ENCODE results near the gene SSR2. TPM values are rescaled to one million over a fixed set of nuclear protein-coding genes. Genes with fewer than 3 reads are reported as not detected.
"Not testable (repeated sequence)": the region's sequence is repeated elsewhere in the genome, so short reads cannot be mapped to it uniquely, and the experiment has no call there.

The SSR2 gene
- total RNA-seq, 1 experiment from 2014 or later, result 198 TPM

GRCh38 chr1:156045076-156045475 is 24.3 kb upstream of the SSR2 start:
- Mint-ChIP-seq H3K4me3 (ENCODE audit: unreplicated experiment) (no peak overlapping the region), H3K9me3 (ENCODE audit: unreplicated experiment) (no peaks in the 10 kb centered on the region), H3K4me1 (ENCODE audit: low read depth, unreplicated experiment) (peaks cover 7% of the 10 kb centered on the region), H3K27me3 (ENCODE audit: insufficient read depth, unreplicated experiment) (no peaks in the 10 kb centered on the region), H3K36me3 (ENCODE audit: insufficient read depth, unreplicated experiment) (peaks cover 50% of the 10 kb centered on the region), H3K27ac (ENCODE audit: unreplicated experiment) (peak overlapping the region; percentile 2)
- H3K4me3 ChIP-seq (ENCODE audit: low read depth, low read length), result no peak overlapping the region
- peaks cover 4% of the 10 kb centered on the region; the same call in 1 of the 2 replicates for H3K36me3 ChIP-seq (ENCODE audit: control insufficient read depth, insufficient read depth, low read length)
- no TSS peak for BruUV-seq (replicated peaks)
- no peak for TF ChIP-seq CTCF (IDR thresholded peaks at IDR 0.05; ENCODE audit: insufficient read depth in 1 of 2, low read depth in 1 of 2, low read length in 1 of 2, severe bottlenecking in 1 of 2, unreplicated experiment in 1 of 2)
- ChIA-PET POLR2A (no interaction called here), CTCF (interaction anchor here (0.5 to 1.2 kb wide), 2 partner anchors 14 to 48 kb away, joined by 3 to 5 read pairs; no protein-coding TSS in a partner anchor)
- H3K4me1 ChIP-seq, result peaks cover 13% of the 10 kb centered on the region
- H3K9me3 ChIP-seq, result no peaks in the 10 kb centered on the region
- no peak for DNase-seq
- no peaks in the 10 kb centered on the region for H3K27me3 ChIP-seq (replicated peaks; ENCODE audit: control insufficient read depth, insufficient read depth, low read length)
- intact Hi-C loops (cut with micrococcal nuclease; ENCODE audit: unreplicated experiment), result no loop called here

GRCh38 chr1:156042828-156043227 is 22.1 kb upstream of the SSR2 start:
- no peak overlapping the region for H3K27ac Mint-ChIP-seq (ENCODE audit: unreplicated experiment)
- peaks cover 47% of the 10 kb centered on the region for H3K36me3 Mint-ChIP-seq (ENCODE audit: insufficient read depth, unreplicated experiment)
- Histone ChIP-seq H3K36me3 (ENCODE audit: control insufficient read depth, insufficient read depth, low read length) (peaks cover 4% of the 10 kb centered on the region; the same call in 1 of the 2 replicates), H3K4me1 (peaks cover 24% of the 10 kb centered on the region), H3K4me3 (ENCODE audit: low read depth, low read length) (no peak overlapping the region), H3K9me3 (no peaks in the 10 kb centered on the region), H3K27me3 (replicated peaks; ENCODE audit: control insufficient read depth, insufficient read depth, low read length) (no peaks in the 10 kb centered on the region)
- H3K4me1 Mint-ChIP-seq (ENCODE audit: low read depth, unreplicated experiment), result peaks cover 7% of the 10 kb centered on the region
- no peaks in the 10 kb centered on the region for H3K9me3 Mint-ChIP-seq (ENCODE audit: unreplicated experiment)
- ChIA-PET CTCF (interaction anchor here (0.9 kb wide), 1 partner anchor 11 kb away, joined by 4 read pairs; the partner anchor contains the start of gene UBQLN4), POLR2A (no interaction called here)
- TF ChIP-seq CTCF (IDR thresholded peaks at IDR 0.05; ENCODE audit: insufficient read depth in 1 of 2, low read depth in 1 of 2, low read length in 1 of 2, severe bottlenecking in 1 of 2, unreplicated experiment in 1 of 2), result no peak
- DNase-seq, result no peak
- intact Hi-C loops (cut with micrococcal nuclease; ENCODE audit: unreplicated experiment), result no loop called here
- no peak overlapping the region for H3K4me3 Mint-ChIP-seq (ENCODE audit: unreplicated experiment)
- no TSS peak for BruUV-seq (replicated peaks)
- H3K27me3 Mint-ChIP-seq (ENCODE audit: insufficient read depth, unreplicated experiment), result no peaks in the 10 kb centered on the region

GRCh38 chr1:156034991-156035390 is 14.2 kb upstream of the SSR2 start:
- peaks cover 31% of the 10 kb centered on the region for H3K36me3 Mint-ChIP-seq (ENCODE audit: insufficient read depth, unreplicated experiment)
- intact Hi-C loops (cut with micrococcal nuclease; ENCODE audit: unreplicated experiment); H3K4me3 Mint-ChIP-seq (ENCODE audit: unreplicated experiment); H3K4me1 ChIP-seq; H3K9me3 ChIP-seq; H3K27me3 Mint-ChIP-seq (ENCODE audit: insufficient read depth, unreplicated experiment); DNase-seq; POLR2A ChIA-PET; H3K27me3 ChIP-seq (replicated peaks; ENCODE audit: control insufficient read depth, insufficient read depth, low read length); H3K9me3 Mint-ChIP-seq (ENCODE audit: unreplicated experiment); H3K4me3 ChIP-seq (ENCODE audit: low read depth, low read length); H3K4me1 Mint-ChIP-seq (ENCODE audit: low read depth, unreplicated experiment); CTCF ChIA-PET; H3K36me3 ChIP-seq (ENCODE audit: control insufficient read depth, insufficient read depth, low read length); BruUV-seq (replicated peaks); H3K27ac Mint-ChIP-seq (ENCODE audit: unreplicated experiment): not testable (repeated sequence)

GRCh38 chr1:156033011-156033410 is 12.3 kb upstream of the SSR2 start:
- no peak for DNase-seq
- no peaks in the 10 kb centered on the region for H3K36me3 ChIP-seq (ENCODE audit: control insufficient read depth, insufficient read depth, low read length)
- Mint-ChIP-seq H3K36me3 (ENCODE audit: insufficient read depth, unreplicated experiment) (peaks cover 17% of the 10 kb centered on the region), H3K4me3 (ENCODE audit: unreplicated experiment) (no peak overlapping the region), H3K27me3 (ENCODE audit: insufficient read depth, unreplicated experiment) (no peaks in the 10 kb centered on the region), H3K27ac (ENCODE audit: unreplicated experiment) (no peak overlapping the region), H3K4me1 (ENCODE audit: low read depth, unreplicated experiment) (no peaks in the 10 kb centered on the region), H3K9me3 (ENCODE audit: unreplicated experiment) (no peaks in the 10 kb centered on the region)
- ChIA-PET POLR2A (no interaction called here), CTCF (no interaction called here)
- TF ChIP-seq CTCF (IDR thresholded peaks at IDR 0.05; ENCODE audit: insufficient read depth in 1 of 2, low read depth in 1 of 2, low read length in 1 of 2, severe bottlenecking in 1 of 2, unreplicated experiment in 1 of 2), result no peak
- no peaks in the 10 kb centered on the region for H3K4me1 ChIP-seq
- no peak overlapping the region for H3K4me3 ChIP-seq (ENCODE audit: low read depth, low read length)
- no TSS peak for BruUV-seq (replicated peaks)
- no peaks in the 10 kb centered on the region for H3K9me3 ChIP-seq
- H3K27me3 ChIP-seq (replicated peaks; ENCODE audit: control insufficient read depth, insufficient read depth, low read length), result no peaks in the 10 kb centered on the region
- intact Hi-C loops (cut with micrococcal nuclease; ENCODE audit: unreplicated experiment), result no loop called here

All from Caco-2 (cell line).